CD4-positive, CD25-positive, alpha-beta regulatory T cell (primary cell): ENCODE results near the gene KMT5B. TPM values are rescaled to one million over a fixed set of nuclear protein-coding genes. Genes with fewer than 3 reads are reported as not detected.

Source experiments
- ATAC-seq, 2 donors: fragments of 150-1000 bp; cut with Tn5 transposase; one replicate each; pipeline ENCODE4 v1.10.0; 2021; ENCODE audit warnings: low read depth in 2 of 2, moderate number of reproducible peaks in 2 of 2, moderate library complexity in 1 of 2
- DNase-seq, 3 donors: peaks; one replicate each; pipeline versions ENCODE4 v3.0.0 to v3.0.0-alpha.2; 2012 to 2022; ENCODE audit warnings: mixed read lengths in 1 of 3
- H3K27ac ChIP-seq: one replicate; pipeline ENCODE4 v1.7.0; 2013; ENCODE audit warnings: mild to moderate bottlenecking, low read length; ENCODE audit not compliant: insufficient read depth, poor library complexity, severe bottlenecking
- H3K27me3 ChIP-seq: one replicate; pipeline ENCODE4 v1.7.0; 2013; ENCODE audit warnings: low read length; ENCODE audit not compliant: control insufficient read depth, insufficient read depth
- H3K36me3 ChIP-seq: one replicate; pipeline ENCODE4 v1.7.0; 2013; ENCODE audit warnings: mild to moderate bottlenecking, low read length, moderate library complexity; ENCODE audit not compliant: control insufficient read depth, insufficient read depth
- H3K4me1 ChIP-seq: 2 replicates; pipeline ENCODE4 v1.7.0; 2013; ENCODE audit warnings: mild to moderate bottlenecking, low read length; ENCODE audit not compliant: insufficient read depth, control insufficient read depth, poor library complexity, severe bottlenecking
- H3K4me3 ChIP-seq: one replicate; pipeline ENCODE4 v1.7.0; 2013; ENCODE audit warnings: low read depth, mild to moderate bottlenecking, low read length, moderate library complexity
- H3K9me3 ChIP-seq, 2 experiments: 1 replicate in 1 of 2; 2 replicates in 1 of 2; pipeline ENCODE4 v1.7.0; 2013; ENCODE audit warnings: low read length in 2 of 2, mild to moderate bottlenecking in 1 of 2, moderate library complexity in 1 of 2; ENCODE audit not compliant: control insufficient read depth in 2 of 2
- H3K27ac Mint-ChIP-seq, 3 donors: one replicate each; pipeline ENCODE4 v1.8.0; 2020 to 2022; ENCODE audit warnings: mild to moderate bottlenecking in 3 of 3, mixed read lengths in 3 of 3, moderate library complexity in 2 of 3
- H3K27me3 Mint-ChIP-seq: one replicate; pipeline ENCODE4 v1.8.0; 2022; ENCODE audit warnings: mild to moderate bottlenecking, mixed read lengths
- H3K36me3 Mint-ChIP-seq: one replicate; pipeline ENCODE4 v1.8.0; 2020; ENCODE audit warnings: mixed read lengths
- H3K4me1 Mint-ChIP-seq, 4 donors: one replicate each; pipeline ENCODE4 v1.8.0; 2020 to 2022; ENCODE audit warnings: mixed read lengths in 4 of 4, mild to moderate bottlenecking in 1 of 4
- H3K4me3 Mint-ChIP-seq, 4 donors: one replicate each; pipeline ENCODE4 v1.8.0; 2020 to 2022; ENCODE audit warnings: mild to moderate bottlenecking in 4 of 4, mixed read lengths in 4 of 4, moderate library complexity in 3 of 4
- H3K9me3 Mint-ChIP-seq, 7 donors: one replicate each; pipeline ENCODE4 v1.8.0; 2020 to 2022; ENCODE audit warnings: mixed read lengths in 7 of 7, mild to moderate bottlenecking in 3 of 7, moderate library complexity in 2 of 7
- polyA plus RNA-seq, 4 donors: library from polyadenylated mRNA; unstranded; fragments of 300-500 nt; fragmentation: Illumina TruSeq; gene quantifications; one replicate each; pipeline ENCODE4 v1.2.3, GENCODE V29; 2021
- total RNA-seq: library from RNA; stranded (reverse); gene quantifications from one replicate; pipeline ENCODE4 v1.2.3, GENCODE V29; 2022

Gene KMT5B
- total and polyA plus RNA-seq, 5 donors from 2014 or later = 31.6 to 43.1 (median 37.2) TPM

DNA sequence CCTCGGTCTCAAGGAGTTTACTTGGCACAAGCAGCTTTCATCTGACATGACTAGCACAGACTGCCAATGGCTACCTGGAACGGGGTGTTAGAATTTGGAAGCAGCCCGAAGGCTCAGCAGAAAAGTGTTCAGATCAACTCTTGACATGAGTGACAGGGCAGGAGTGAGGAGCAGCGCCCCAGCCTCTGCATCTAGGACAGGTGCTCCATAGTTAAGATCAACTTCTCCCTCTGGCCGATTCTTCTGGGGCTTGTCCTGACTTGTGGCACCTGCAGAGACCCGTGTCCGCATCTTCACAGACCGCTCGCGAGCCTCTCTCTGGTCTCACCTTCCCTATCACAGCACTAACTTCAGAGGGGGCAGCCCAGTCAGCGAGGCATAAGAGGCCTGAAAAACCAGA lies 49.4 kb downstream of the KMT5B start:
- H3K36me3 ChIP-seq = peaks cover 49% of the 10 kb centered on the region

GRCh38 chr11:68160100-68160695 lies 52.9 kb downstream of the KMT5B start:
- ATAC-seq (no peak), DNase-seq (no peak)
- H3K9me3 ChIP-seq = no peaks in the 10 kb centered on the region
- Mint-ChIP-seq H3K27ac (peak overlapping the region in 1 of 3 donors; percentile 17), H3K36me3 (peaks cover 44% of the 10 kb centered on the region), H3K27me3 (no peaks in the 10 kb centered on the region), H3K9me3 (no peaks in the 10 kb centered on the region), H3K4me1 (no peaks in the 10 kb centered on the region), H3K4me3 (no peak overlapping the region)
- H3K27ac ChIP-seq = no peak overlapping the region
- peaks cover 29% of the 10 kb centered on the region for H3K36me3 ChIP-seq
- no peaks in the 10 kb centered on the region for H3K27me3 ChIP-seq
- H3K4me3 ChIP-seq = no peak overlapping the region
- H3K4me1 ChIP-seq = no peaks in the 10 kb centered on the region

More for the DNA sequence above, 49.4 kb downstream of the KMT5B start:
- no peak for DNase-seq
- Histone ChIP-seq H3K4me3 (no peak overlapping the region), H3K4me1 (no peaks in the 10 kb centered on the region), H3K27me3 (no peaks in the 10 kb centered on the region), H3K9me3 (no peaks in the 10 kb centered on the region), H3K27ac (no peak overlapping the region)
- no peak for ATAC-seq
- no peak overlapping the region for H3K4me3 Mint-ChIP-seq
- peaks cover 39% of the 10 kb centered on the region for H3K36me3 Mint-ChIP-seq
- no peaks in the 10 kb centered on the region for H3K4me1 Mint-ChIP-seq
- no peaks in the 10 kb centered on the region for H3K27me3 Mint-ChIP-seq
- no peaks in the 10 kb centered on the region for H3K9me3 Mint-ChIP-seq
- H3K27ac Mint-ChIP-seq = peak overlapping the region in 1 of 3 donors; percentile 39

GRCh38 chr11:68159665-68160064 lies 53.4 kb downstream of the KMT5B start:
- Mint-ChIP-seq H3K4me1 (no peaks in the 10 kb centered on the region), H3K27me3 (no peaks in the 10 kb centered on the region), H3K4me3 (no peak overlapping the region), H3K9me3 (no peaks in the 10 kb centered on the region), H3K36me3 (peaks cover 44% of the 10 kb centered on the region), H3K27ac (no peak overlapping the region)
- H3K36me3 ChIP-seq = peaks cover 29% of the 10 kb centered on the region
- no peak overlapping the region for H3K27ac ChIP-seq
- H3K9me3 ChIP-seq = no peaks in the 10 kb centered on the region
- no peak overlapping the region for H3K4me3 ChIP-seq
- no peaks in the 10 kb centered on the region for H3K27me3 ChIP-seq
- DNase-seq (no peak), ATAC-seq (no peak)
- no peaks in the 10 kb centered on the region for H3K4me1 ChIP-seq

- H3K27ac Mint-ChIP-seq = no peak overlapping the region
- peaks cover 44% of the 10 kb centered on the region for H3K36me3 Mint-ChIP-seq
- ATAC-seq = no peak
Observed at GRCh38 chr11:68159161-68159560, 53.9 kb downstream of the KMT5B start.

GRCh38 chr11:68158580-68158979 lies 54.5 kb downstream of the KMT5B start:
- no peaks in the 10 kb centered on the region for H3K4me1 ChIP-seq
- H3K9me3 ChIP-seq = no peaks in the 10 kb centered on the region
- H3K4me3 ChIP-seq = no peak overlapping the region
- no peak for DNase-seq
- no peak for ATAC-seq
- H3K27me3 ChIP-seq = no peaks in the 10 kb centered on the region
- Mint-ChIP-seq H3K4me1 (no peaks in the 10 kb centered on the region), H3K27me3 (no peaks in the 10 kb centered on the region), H3K27ac (no peak overlapping the region), H3K36me3 (peaks cover 44% of the 10 kb centered on the region), H3K9me3 (no peaks in the 10 kb centered on the region), H3K4me3 (no peak overlapping the region)
- H3K27ac ChIP-seq = no peak overlapping the region
- H3K36me3 ChIP-seq = peaks cover 20% of the 10 kb centered on the region

More at GRCh38 chr11:68159161-68159560, 53.9 kb downstream of the KMT5B start:
- Histone ChIP-seq H3K9me3 (no peaks in the 10 kb centered on the region), H3K4me1 (no peaks in the 10 kb centered on the region), H3K4me3 (no peak overlapping the region), H3K27me3 (no peaks in the 10 kb centered on the region), H3K36me3 (peaks cover 24% of the 10 kb centered on the region), H3K27ac (no peak overlapping the region)
- Mint-ChIP-seq H3K27me3 (no peaks in the 10 kb centered on the region), H3K9me3 (no peaks in the 10 kb centered on the region), H3K4me1 (no peaks in the 10 kb centered on the region), H3K4me3 (no peak overlapping the region)
- no peak for DNase-seq

DNA sequence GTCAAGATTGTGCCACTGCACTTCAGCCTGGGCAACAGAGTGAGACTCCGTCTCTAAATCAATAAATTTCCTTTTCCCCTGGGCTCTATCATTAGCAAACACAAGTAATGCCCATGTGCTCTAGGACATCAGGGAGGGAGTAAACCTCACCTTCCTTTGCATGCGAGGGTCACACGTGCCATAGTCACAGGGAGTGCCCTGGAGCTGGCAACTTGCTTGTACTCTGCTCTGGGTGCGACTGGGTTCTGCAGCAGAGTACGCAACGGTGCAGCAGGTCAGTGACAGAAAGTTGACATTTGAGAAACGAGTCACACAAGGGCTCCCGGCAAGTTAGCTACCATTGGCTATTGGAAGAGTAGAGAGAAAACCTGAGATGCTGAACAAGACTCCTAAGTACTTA lies 59.4 kb downstream of the KMT5B start:
- H3K9me3 ChIP-seq = no peaks in the 10 kb centered on the region
- H3K36me3 ChIP-seq = peaks cover 12% of the 10 kb centered on the region
- no peak overlapping the region for H3K4me3 ChIP-seq
- ATAC-seq (no peak), DNase-seq (no peak)
- H3K27me3 ChIP-seq = no peaks in the 10 kb centered on the region
- Mint-ChIP-seq H3K27ac (peak overlapping the region in 1 of 3 donors; percentile 25), H3K36me3 (peaks cover 17% of the 10 kb centered on the region), H3K27me3 (no peaks in the 10 kb centered on the region), H3K4me1 (peaks cover 0 to 4% (median 1%) of the 10 kb centered on the region in 4 donors), H3K4me3 (no peak overlapping the region), H3K9me3 (no peaks in the 10 kb centered on the region)
- no peak overlapping the region for H3K27ac ChIP-seq
- H3K4me1 ChIP-seq = no peaks in the 10 kb centered on the region

DNA sequence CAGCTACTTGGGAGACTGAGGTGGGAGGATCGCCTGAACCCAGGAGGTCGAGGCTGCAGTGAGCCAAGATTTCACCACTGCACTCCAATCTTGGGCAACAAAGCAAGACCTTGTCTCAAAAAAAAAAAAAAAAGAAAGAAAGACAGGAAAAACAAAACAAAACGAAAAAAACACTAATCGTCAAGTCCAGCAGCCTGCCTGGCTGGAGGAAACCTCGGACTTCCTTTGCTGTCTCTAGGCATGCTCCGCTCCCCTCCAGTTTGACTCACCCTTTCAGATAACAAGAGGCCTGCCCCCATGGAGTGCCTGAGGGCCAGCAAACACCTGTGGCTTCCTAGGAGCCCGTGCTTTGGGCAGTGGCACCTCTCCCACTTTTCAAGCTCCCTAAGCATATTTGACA lies 63.1 kb downstream of the KMT5B start:
- ATAC-seq (no peak), DNase-seq (no peak)
- Mint-ChIP-seq H3K36me3 (no peaks in the 10 kb centered on the region), H3K9me3 (no peaks in the 10 kb centered on the region), H3K4me3 (no peak overlapping the region), H3K27ac (no peak overlapping the region), H3K27me3 (no peaks in the 10 kb centered on the region), H3K4me1 (peaks cover 0 to 4% (median 1%) of the 10 kb centered on the region in 4 donors)
- Histone ChIP-seq H3K9me3 (no peaks in the 10 kb centered on the region), H3K4me1 (no peaks in the 10 kb centered on the region), H3K27me3 (no peaks in the 10 kb centered on the region), H3K36me3 (no peaks in the 10 kb centered on the region), H3K27ac (no peak overlapping the region), H3K4me3 (no peak overlapping the region)

GRCh38 chr11:68149417-68149816 lies 63.7 kb downstream of the KMT5B start:
- Mint-ChIP-seq H3K4me3 (no peak overlapping the region), H3K4me1 (peaks cover 0 to 4% (median 1%) of the 10 kb centered on the region in 4 donors), H3K27ac (no peak overlapping the region), H3K27me3 (no peaks in the 10 kb centered on the region), H3K9me3 (no peaks in the 10 kb centered on the region), H3K36me3 (no peaks in the 10 kb centered on the region)
- H3K4me1 ChIP-seq = no peaks in the 10 kb centered on the region
- no peak overlapping the region for H3K27ac ChIP-seq
- no peaks in the 10 kb centered on the region for H3K9me3 ChIP-seq
- no peak overlapping the region for H3K4me3 ChIP-seq
- no peak for ATAC-seq
- no peak for DNase-seq
- H3K27me3 ChIP-seq = no peaks in the 10 kb centered on the region
- no peaks in the 10 kb centered on the region for H3K36me3 ChIP-seq
